Heart right ventricle (tissue), 16 donors: ENCODE results near the gene ALK. TPM values are rescaled to one million over a fixed set of nuclear protein-coding genes. Genes with fewer than 3 reads are reported as not detected.
"Not testable (repeated sequence)": the region's sequence is repeated elsewhere in the genome, so short reads cannot be mapped to it uniquely, and the experiment has no call there.

Experiments
- ATAC-seq, 8 donors: fragments of 200-7000 bp; cut with Tn5 transposase; one replicate each; pipeline ENCODE4 v1.9.1; 2020; ENCODE audit warnings: mild to moderate bottlenecking in 8 of 8, moderate library complexity in 8 of 8, moderate number of reproducible peaks in 1 of 8
- DNase-seq, 2 donors: peaks; one replicate each; pipeline ENCODE4 v3.0.0-alpha.2; 2020
- H3K27ac ChIP-seq, 10 donors: fragments of 200-600 bp; sonication (generic) in 2 of 10; one replicate each; pipeline versions ENCODE4 v1.5.0 to v1.8.0; 2020 to 2022; ENCODE audit warnings: mild to moderate bottlenecking in 3 of 10
- H3K27me3 ChIP-seq, 7 donors: fragments of 200-600 bp; one replicate each; pipeline ENCODE4 v1.8.0; 2021 to 2022; ENCODE audit warnings: mild to moderate bottlenecking in 2 of 7
- H3K36me3 ChIP-seq, 9 donors: fragments of 200-600 bp; sonication (generic) in 1 of 9; one replicate each; pipeline versions ENCODE4 v1.5.0 to v1.8.0; 2020 to 2022; ENCODE audit warnings: mild to moderate bottlenecking in 2 of 9
- H3K4me1 ChIP-seq, 9 donors: fragments of 200-600 bp; sonication (generic) in 1 of 9; one replicate each; pipeline versions ENCODE4 v1.5.0 to v1.8.0; 2020 to 2022; ENCODE audit warnings: mild to moderate bottlenecking in 4 of 9
- H3K4me3 ChIP-seq, 10 donors: fragments of 200-600 bp; sonication (generic) in 2 of 10; one replicate each; pipeline versions ENCODE4 v1.5.0 to v1.8.0; 2020 to 2022; ENCODE audit warnings: mild to moderate bottlenecking in 7 of 10, moderate library complexity in 2 of 10
- H3K9me3 ChIP-seq, 11 donors: fragments of 200-600 bp in 10 of 11; sonication (generic) in 2 of 11; one replicate each; pipeline versions ENCODE4 v1.5.0 to v1.8.0; 2013 to 2022; ENCODE audit warnings: mild to moderate bottlenecking in 2 of 11, control low read depth in 1 of 11, moderate library complexity in 1 of 11
- CTCF ChIP-seq, 9 donors: fragments of 200-600 bp; sonication (generic) in 2 of 9; IDR thresholded peaks; one replicate each; pipeline versions ENCODE4 v1.5.0 to v1.8.0; 2021 to 2022; ENCODE audit warnings: antibody characterized with exemption in 9 of 9, mild to moderate bottlenecking in 5 of 9, moderate library complexity in 1 of 9
- WGBS, 2 donors: extraction: QIAGEN DNeasy Blood & Tissue Kit; methylation state at CpG; one replicate each; pipeline ENCODE4 v1.1.7; 2013; ENCODE audit warnings: inconsistent platforms in 1 of 2; 5-methylcytosine and 5-hydroxymethylcytosine counted together
- intact Hi-C, 10 donors: fragments of 100-400 bp; cut with DNase I; formaldehyde crosslinking; loops; one replicate each; pipeline versions ENCODE4 v1.11.1 to v1.14.2; 2022
- polyA plus RNA-seq, 2 donors: library from polyadenylated mRNA; stranded (reverse); fragments of 200-250 nt; gene quantifications; one replicate each; pipeline ENCODE4 v1.2.3, GENCODE V29; 2013
- total RNA-seq, 10 donors: library from RNA; stranded (reverse); fragmentation: NEBNext Ultra II Directional in 3 of 10; extraction: Animal tissue kit (Norgen Biotek cat#: 25700) in 3 of 10; gene quantifications; one replicate each; pipeline versions ENCODE4 v1.2.1 to v1.2.4, GENCODE V29; 2021 to 2023
- donor health status: Arrhythmogenic right ventricular cardiomyopathy.
- donor health status: ischemic (EF 13 %, LVEDD 7.1; RV severe dilation, severe dysfunction).
- donor health status: healthy with polysubstance abuse.
- donor health status: DM: no; HTN: yes; CAD: no.
- donor health status: DM: no; HTN: no; CAD: no.
- donor health status: ischemic (EF 25% LVEDD 6.9; RV normal size, moderate dysfunction).
- donor health status: ischemic (EF 25% LVEDD 5.7; RV mildly dilated, moderate dysfunction).
- donor health status: healthy.
- donor health status: DM: yes; HTN: yes; CAD: no.
- donor health status: Ischemic cardiomyopathy.
- donor health status: ischemic (EF 35%, LVEDD 5.7; RV mildly dilated, moderate dysfunction).
- donor health status: nonischemic (EF 11% LVEDD 7.7; RV severe dilation, severe dysfunction).
- donor health status: DM: yes; HTN: yes; CAD: no.
- donor health status: PGD.
- donor health status: ischemic (EF 29% LVEDD 5.4; RV normal size, mild dysfunction).
- donor health status: nonischemic (EF 23%, LVEDD 6.1; RV moderate dilation, normal function).

Gene ALK
- total and polyA plus RNA-seq, 12 donors = 0.01 to 0.24 (median 0.08) TPM; not detected in 7

GRCh38 chr2:29249666-29250253 is 671.6 kb downstream of the ALK start:
- Histone ChIP-seq H3K27me3 (peaks cover 0 to 7% (median 0%) of the 10 kb centered on the region in 7 donors), H3K4me1 (no peaks in the 10 kb centered on the region), H3K4me3 (no peak overlapping the region), H3K36me3 (no peaks in the 10 kb centered on the region), H3K9me3 (no peaks in the 10 kb centered on the region), H3K27ac (no peak overlapping the region)
- DNase-seq = no peak
- 51 to 57% methylated on average over 11 of the region's 11 CpGs for WGBS, 2 donors
- intact Hi-C loops = no loop called here
- ATAC-seq = no peak
- TF ChIP-seq CTCF (IDR thresholded peaks at IDR 0.05) = no peak

GRCh38 chr2:29247336-29247914 is 674.0 kb downstream of the ALK start:
- Histone ChIP-seq H3K4me1 (no peaks in the 10 kb centered on the region), H3K4me3 (no peak overlapping the region), H3K27me3 (peaks cover 0 to 18% (median 0%) of the 10 kb centered on the region in 7 donors), H3K27ac (no peak overlapping the region), H3K9me3 (no peaks in the 10 kb centered on the region), H3K36me3 (no peaks in the 10 kb centered on the region)
- ATAC-seq (no peak), DNase-seq (no peak)
- WGBS, 2 donors = 90 to 92% methylated on average over 7 of the region's 7 CpGs
- intact Hi-C loops = no loop called here
- no peak for TF ChIP-seq CTCF (IDR thresholded peaks at IDR 0.05)

GRCh38 chr2:29246383-29247300 is 674.7 kb downstream of the ALK start:
- Histone ChIP-seq H3K27me3 (peaks cover 0 to 26% (median 0%) of the 10 kb centered on the region in 7 donors), H3K27ac (no peak overlapping the region), H3K36me3 (no peaks in the 10 kb centered on the region), H3K4me1 (no peaks in the 10 kb centered on the region), H3K9me3 (no peaks in the 10 kb centered on the region), H3K4me3 (no peak overlapping the region)
- no peak for DNase-seq
- peak in 1 of 8 donors; percentile 54 for ATAC-seq
- WGBS, 2 donors = 89% methylated on average over 36 of the region's 36 CpGs
- intact Hi-C loops = no loop called here
- no peak for TF ChIP-seq CTCF (IDR thresholded peaks at IDR 0.05)

- ATAC-seq (peak in 1 of 8 donors; percentile 20), DNase-seq (no peak)
- Histone ChIP-seq H3K9me3 (no peaks in the 10 kb centered on the region), H3K4me1 (no peaks in the 10 kb centered on the region), H3K27me3 (peaks cover 0 to 30% (median 0%) of the 10 kb centered on the region in 7 donors), H3K4me3 (no peak overlapping the region), H3K27ac (no peak overlapping the region), H3K36me3 (no peaks in the 10 kb centered on the region)
- TF ChIP-seq CTCF (IDR thresholded peaks at IDR 0.05) = no peak
- 77 to 81% methylated on average over 10 of the region's 10 CpGs for WGBS, 2 donors
- intact Hi-C loops = no loop called here
These were observed 675.5 kb downstream of the ALK start for GRCh38 chr2:29245742-29246382.

GRCh38 chr2:29245035-29245741 is 676.2 kb downstream of the ALK start:
- H3K36me3 ChIP-seq, DNase-seq, H3K9me3 ChIP-seq, H3K4me1 ChIP-seq, H3K27ac ChIP-seq, ATAC-seq, H3K4me3 ChIP-seq, intact Hi-C loops: not testable (repeated sequence)
- peaks cover 0 to 36% (median 0%) of the 10 kb centered on the region in 7 donors for H3K27me3 ChIP-seq
- WGBS, 2 donors = 95 to 97% methylated on average over 3 of the region's 3 CpGs
